Renal cortical epithelial cell (primary cell): ENCODE data around the gene EPHA6. TPM values are rescaled to one million over a fixed set of nuclear protein-coding genes. Genes with fewer than 3 reads are reported as not detected.

Experiments
- DNase-seq: peaks from one replicate; pipeline ENCODE4 v3.0.0-alpha.2; 2011; ENCODE audit warnings: low read depth
- total RNA-seq: library from RNA; depleted of rRNA; stranded (reverse); fragments of >200 nt; gene quantifications from 2 replicates; pipeline ENCODE4 v1.2.3, GENCODE V29; 2014

The EPHA6 gene
- total RNA-seq, 1 donor from 2014 or later, result 0.30 TPM

GRCh38 chr3:97277708-97278107, 463.3 kb downstream of the EPHA6 start:
- no peak for DNase-seq

DNA sequence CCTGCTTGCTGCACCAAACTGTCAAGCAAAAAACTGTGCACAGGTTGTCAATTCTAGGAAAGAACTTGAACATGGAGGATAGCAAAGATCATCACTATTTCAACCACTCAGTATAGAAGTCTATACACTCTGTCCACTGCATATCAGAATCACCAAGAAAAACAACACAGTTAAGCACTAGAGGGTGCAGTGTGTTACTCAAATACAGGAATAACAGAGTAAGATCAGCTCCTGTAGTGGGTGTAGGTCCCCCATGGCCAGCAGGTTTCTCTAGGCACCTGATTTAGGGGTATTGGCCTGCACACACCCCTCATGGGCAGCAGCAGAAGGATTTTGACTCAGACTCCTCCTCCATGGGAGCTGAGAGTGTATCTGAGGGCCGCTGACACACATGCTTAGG, 464.1 kb downstream of the EPHA6 start:
- DNase-seq, result no peak

DNA sequence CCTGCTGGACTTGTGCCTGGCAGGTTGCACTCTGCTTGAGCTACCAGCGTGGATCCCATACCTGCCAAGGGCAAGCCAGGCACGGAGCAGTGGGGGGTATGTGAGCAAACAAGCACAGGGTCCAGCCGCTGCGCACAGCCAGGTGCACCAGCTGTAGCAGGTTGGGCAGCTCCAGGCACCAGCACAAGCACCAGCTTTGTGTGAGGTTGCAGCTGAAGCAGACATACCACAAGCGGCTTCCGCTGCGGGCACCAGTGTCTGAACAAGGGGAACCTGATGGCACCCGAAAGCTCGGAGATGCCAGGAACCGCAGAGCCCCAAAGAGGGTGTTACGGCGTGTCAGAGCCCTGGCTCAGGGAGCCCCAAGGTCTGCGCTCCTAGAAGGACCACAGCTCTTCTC, 477.5 kb downstream of the EPHA6 start:
- DNase-seq, result no peak

DNA sequence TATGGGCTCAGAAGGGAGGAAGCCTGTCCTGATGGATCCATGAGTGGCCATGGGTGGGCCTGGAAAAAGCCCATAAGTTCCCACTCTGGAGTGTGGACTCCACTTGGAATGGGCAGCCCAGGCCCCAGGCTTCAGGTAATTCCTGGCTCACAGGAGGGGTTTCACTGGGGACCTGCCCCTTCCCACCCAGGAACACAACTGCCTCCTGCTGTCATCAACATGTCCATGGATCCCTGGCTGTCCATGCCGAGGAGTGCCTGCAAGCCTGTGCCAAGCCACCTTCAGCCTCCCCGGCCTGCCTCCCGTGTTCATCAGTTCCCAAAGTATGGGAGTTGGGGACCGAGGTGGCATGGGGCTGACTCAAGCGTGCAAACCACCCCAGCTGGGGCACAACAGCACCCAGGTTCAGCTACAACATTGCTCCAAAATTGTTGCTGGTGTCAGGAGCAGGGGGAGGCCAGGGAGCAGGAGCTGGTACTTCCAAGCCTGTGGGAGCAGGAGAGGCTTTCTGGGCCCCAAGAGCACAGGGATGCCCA, 479.3 kb downstream of the EPHA6 start:
- no peak for DNase-seq

GRCh38 chr3:97297032-97297431, 482.6 kb downstream of the EPHA6 start:
- no peak for DNase-seq

DNA sequence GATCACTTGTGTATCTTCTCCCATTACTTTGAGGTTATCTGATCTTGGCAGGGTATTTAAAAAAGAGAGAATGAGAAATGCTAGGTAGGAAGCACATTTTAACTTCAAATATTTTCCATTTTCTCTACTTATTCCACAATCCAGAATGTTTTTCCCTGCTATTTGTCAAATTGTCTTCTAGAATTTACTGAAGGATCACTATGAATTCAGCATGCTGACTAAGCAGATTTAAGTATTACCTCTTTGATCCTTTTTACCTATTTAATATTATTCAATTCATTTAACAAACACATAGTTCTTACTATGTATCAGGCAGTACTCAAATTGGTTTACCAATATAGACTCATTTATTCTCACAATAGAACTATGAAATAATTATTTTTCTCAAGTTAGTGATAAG, 486.7 kb downstream of the EPHA6 start:
- DNase-seq, result no peak

GRCh38 chr3:97306226-97306625, 491.8 kb downstream of the EPHA6 start:
- DNase-seq, result no peak

DNA sequence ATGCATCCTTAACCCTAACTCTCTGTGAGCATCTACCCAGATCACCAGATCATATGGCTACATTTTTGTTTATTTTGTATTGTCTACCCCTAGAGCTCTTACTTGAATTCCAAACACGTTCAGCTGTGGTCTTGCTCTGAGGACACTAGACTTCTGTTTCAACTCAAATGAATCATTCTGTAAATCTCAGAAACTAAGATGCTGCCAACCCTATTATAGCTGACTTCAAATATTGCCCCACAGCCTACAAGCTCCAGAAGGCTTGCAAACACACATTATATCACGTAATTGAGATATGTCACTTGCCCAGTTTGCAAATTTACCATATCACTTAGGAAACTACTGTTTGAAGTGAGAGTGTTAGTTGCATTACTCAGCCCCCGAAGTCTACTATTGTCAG, 524.0 kb downstream of the EPHA6 start:
- no peak for DNase-seq

DNA sequence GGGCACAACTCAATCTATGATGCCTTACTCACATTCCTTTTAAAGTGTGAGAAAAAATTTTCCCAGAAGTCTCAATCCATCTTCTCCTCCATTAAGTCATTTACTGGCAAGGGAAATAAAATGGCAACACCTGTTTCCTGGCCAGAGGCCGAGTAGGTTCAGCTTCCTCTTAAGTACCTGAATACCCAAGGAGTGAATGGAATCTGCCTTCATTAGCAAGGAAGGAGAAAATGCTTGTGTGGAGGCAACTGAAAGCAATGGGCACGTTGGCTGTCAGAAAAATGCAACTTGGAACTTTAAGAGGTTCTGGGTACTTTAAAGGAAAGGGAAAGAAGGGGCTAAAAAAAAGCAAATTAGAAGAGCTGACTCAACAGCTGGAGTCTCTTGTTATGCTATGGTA, 526.5 kb downstream of the EPHA6 start:
- DNase-seq, result no peak

DNA sequence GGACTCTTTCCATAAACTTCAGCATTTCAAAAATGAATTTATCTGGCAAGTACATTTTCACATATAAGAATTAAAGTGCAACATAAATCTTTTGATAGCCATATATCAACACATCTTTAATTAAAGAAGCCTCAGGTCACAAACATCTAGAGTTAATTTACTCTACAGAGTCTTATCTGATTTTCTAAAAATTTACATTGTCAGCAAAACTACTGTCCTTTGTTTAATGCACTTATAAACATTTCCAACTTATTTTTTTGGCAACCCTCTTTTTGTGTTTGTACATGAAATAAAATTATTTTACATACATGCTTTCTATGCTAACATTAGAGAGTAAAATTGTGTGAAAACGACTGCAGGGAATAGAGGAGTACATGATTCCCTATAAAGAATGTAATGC, 533.4 kb downstream of the EPHA6 start:
- DNase-seq, result no peak

- DNase-seq, result no peak
Observed at GRCh38 chr3:97350971-97351370, 536.6 kb downstream of the EPHA6 start.

- DNase-seq, result no peak
Observed at GRCh38 chr3:97353176-97353575, 538.8 kb downstream of the EPHA6 start.

DNA sequence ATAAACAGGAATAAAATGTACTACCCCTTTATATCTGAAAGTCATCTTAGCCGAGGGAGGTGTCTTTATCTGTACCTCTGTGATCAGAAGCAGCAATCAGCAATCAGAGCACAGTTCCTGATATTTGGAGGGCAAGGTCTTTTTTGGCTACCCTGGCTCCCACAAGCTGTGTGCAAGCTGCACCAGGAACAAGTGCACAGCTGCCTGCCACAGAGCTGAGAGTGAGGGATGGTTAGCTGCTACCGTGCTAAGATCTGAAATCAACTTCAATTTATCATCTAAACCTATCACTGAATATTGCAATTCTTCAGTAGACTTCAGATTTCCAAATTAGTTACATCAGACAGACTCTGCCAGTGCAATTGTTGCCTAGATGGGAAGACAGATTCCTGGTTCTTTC, 545.6 kb downstream of the EPHA6 start:
- no peak for DNase-seq

GRCh38 chr3:97360804-97361203, 546.4 kb downstream of the EPHA6 start:
- DNase-seq, result no peak

GRCh38 chr3:97384583-97384982, 570.2 kb downstream of the EPHA6 start:
- no peak for DNase-seq

DNA sequence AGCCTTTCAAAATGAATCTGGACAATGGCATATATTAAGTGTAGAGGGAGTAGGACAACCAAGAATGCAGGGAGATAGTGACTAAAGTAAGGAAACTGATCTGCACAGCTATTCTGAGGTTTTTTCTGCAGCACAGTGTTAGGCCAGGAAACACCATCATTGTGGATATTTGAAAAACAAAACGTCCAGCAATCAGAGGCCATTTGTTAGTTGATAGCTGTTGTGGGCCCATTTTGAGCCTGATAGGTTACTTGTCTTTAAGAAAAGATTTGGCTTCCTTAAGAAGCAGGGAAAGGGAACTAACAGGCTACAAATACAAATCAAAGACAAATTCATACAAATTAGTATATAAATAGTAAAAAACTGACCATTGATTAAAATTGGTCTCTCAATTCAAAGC, 574.4 kb downstream of the EPHA6 start:
- no peak for DNase-seq

GRCh38 chr3:97389936-97390335, 575.5 kb downstream of the EPHA6 start:
- no peak for DNase-seq

DNA sequence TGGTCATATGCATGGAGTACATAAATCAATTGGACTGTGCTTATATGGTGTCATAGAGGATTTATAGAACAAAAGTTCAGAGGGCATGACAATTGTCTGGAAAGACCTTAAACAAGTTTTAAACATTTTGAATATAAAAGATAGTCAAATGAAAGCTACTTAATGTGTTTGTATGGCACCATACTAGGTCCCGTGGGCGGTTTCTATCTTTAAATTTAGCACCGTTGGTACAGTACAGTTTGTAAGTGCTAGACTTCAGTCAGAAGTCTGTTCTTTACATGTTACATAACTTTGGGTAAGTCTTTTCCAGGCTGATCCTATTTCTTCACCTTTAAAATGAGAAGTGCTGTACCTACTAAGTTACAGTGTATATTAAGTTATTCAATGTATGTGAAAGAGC, 576.8 kb downstream of the EPHA6 start:
- no peak for DNase-seq

- DNase-seq, result no peak
Observed at GRCh38 chr3:97409612-97410011, 595.2 kb downstream of the EPHA6 start.

GRCh38 chr3:97421565-97421964, 607.2 kb downstream of the EPHA6 start:
- no peak for DNase-seq

DNA sequence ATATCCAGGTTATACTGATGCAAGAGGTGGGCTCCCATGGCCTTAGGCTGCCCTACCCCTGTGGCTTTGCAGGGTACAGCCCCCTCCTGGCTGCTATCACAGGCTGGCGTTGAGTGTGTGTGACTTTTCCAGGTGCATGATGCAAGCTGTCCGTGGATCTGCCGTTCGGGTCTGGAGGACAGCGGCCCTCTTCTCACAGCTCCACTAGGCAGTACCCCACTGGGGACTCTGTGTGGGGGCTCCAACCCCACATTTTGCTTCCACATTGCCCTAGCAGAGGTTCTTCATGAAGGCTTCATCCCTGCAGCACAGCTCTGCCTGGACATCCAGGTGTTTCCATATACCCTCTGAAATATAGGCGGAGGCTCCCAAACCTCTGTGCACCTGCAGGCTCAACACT, 610.6 kb downstream of the EPHA6 start:
- DNase-seq, result no peak

DNA sequence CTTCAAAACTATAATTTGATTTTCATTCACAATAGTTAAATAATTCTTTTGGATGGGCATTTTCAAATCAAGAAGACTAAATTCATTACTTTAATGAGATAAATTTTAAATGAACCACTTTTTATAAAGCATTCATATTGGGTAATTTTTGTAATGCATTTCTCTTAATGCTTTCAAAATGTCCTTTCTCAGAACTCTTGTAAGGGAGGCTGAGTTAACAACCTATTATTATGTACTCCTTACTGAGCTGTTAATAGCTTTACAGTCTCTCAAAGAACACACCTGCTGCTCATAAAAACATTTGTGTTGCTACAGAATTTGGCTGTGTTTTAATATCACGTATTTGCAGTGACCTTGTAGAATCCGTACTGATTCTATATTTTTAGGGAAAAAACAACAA, 616.2 kb downstream of the EPHA6 start:
- no peak for DNase-seq

GRCh38 chr3:97432914-97433313, 618.5 kb downstream of the EPHA6 start:
- DNase-seq, result no peak

DNA sequence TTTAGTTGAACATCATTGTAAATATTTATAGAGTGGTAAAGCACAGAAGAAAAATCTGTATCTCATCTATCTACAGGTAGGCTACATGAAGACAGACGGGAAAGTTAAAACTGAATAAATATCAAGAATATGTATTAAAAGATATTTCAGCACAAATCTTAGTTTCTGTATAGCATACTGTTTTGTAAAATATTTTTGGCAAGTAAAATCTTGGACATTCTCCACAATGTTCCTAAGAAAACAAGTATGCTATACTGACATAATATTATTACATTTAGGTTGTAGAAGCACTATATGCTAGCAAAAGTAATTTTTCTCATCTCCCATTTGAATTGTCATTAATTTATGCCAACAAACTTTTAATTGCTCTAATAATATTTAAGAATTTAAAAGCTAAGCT, 623.7 kb downstream of the EPHA6 start:
- DNase-seq, result no peak

DNA sequence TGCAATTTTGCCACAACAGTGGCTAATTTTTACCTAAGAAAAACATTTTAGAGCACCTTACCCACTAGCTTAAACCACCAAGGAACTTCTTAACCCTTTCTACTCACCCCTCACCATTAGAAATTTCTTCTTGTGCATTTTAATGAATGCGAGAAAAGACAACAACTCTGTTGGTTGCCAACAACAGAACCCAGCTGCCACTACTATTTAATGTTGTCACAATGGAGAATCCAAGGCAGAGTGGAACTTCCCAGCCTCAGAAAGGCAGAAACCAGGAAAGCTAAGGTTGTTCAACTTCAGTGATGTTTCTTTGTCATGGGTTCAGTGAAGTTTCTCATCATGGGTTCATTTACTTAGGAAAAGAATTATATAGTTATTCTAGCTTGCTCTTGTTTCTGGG, 625.0 kb downstream of the EPHA6 start:
- DNase-seq, result no peak
